Endothelial cell of umbilical vein (primary cell): Measurements from ENCODE around the gene OR52D1. TPM values are rescaled to one million over a fixed set of nuclear protein-coding genes. Genes with fewer than 3 reads are reported as not detected.

Source experiments
- BruUV-seq: library from RNA; stranded (reverse); fragments of 400-500 nt; replicated peaks from 2 replicates; lab custom pipeline; 2021; lab: Mats Ljungman, UMichigan
- CTCF ChIA-PET: fragments of 300-600, 350-600 bp; sonication (Branson Sonifier 250); formaldehyde crosslinking; loops from one replicate; lab custom pipeline; 2021; ENCODE audit warnings: antibody characterized with exemption, inconsistent platforms; lab: Charles Lee
- POLR2A ChIA-PET: fragments of 300-600, 350-600 bp; sonication (Branson Sonifier 250); formaldehyde crosslinking; loops from one replicate; lab custom pipeline; 2021; ENCODE audit warnings: antibody characterized with exemption, inconsistent platforms; lab: Charles Lee
- DNase-seq: peaks from one replicate; pipeline ENCODE4 v3.0.0-alpha.2; 2011; ENCODE audit warnings: low read depth, low spot score
- FAIRE-seq: peaks from 2 replicates; lab custom pipeline; 2011; peaks lifted over from hg19 to GRCh38; lab: Jason Lieb, UNC
- H2AFZ ChIP-seq: 2 replicates; pipeline ENCODE4 v1.6.0; 2012; ENCODE audit warnings: low read depth, low read length, control low read depth, inconsistent platforms
- H3K27ac ChIP-seq: 2 replicates; pipeline ENCODE4 v1.5.1; 2011; ENCODE audit warnings: low read depth, mild to moderate bottlenecking, control low read depth, low read length, moderate library complexity; ENCODE audit not compliant: insufficient read depth
- H3K27me3 ChIP-seq, 2 experiments: 2 replicates each; pipeline versions ENCODE4 v1.6.0 to v1.6.1; 2011; ENCODE audit warnings: low read length in 2 of 2, mixed read lengths in 1 of 2; ENCODE audit not compliant: control insufficient read depth in 2 of 2, insufficient read depth in 2 of 2
- H3K36me3 ChIP-seq, 2 experiments: 2 replicates in 1 of 2; 3 replicates in 1 of 2; pipeline ENCODE4 v1.5.1; 2011; ENCODE audit warnings: low read length in 2 of 2, mild to moderate bottlenecking in 1 of 2, moderate library complexity in 1 of 2; ENCODE audit not compliant: control insufficient read depth in 2 of 2, insufficient read depth in 2 of 2; ENCODE audit errors: extremely low read depth in 1 of 2
- H3K4me1 ChIP-seq: 3 replicates; pipeline ENCODE4 v1.5.1; 2011; ENCODE audit warnings: mild to moderate bottlenecking, low read length; ENCODE audit not compliant: control insufficient read depth, insufficient read depth; ENCODE audit errors: extremely low read depth
- H3K4me2 ChIP-seq: 2 replicates; pipeline ENCODE4 v1.6.1; 2011; ENCODE audit warnings: low read length, control low read depth, mixed read lengths; ENCODE audit not compliant: insufficient read depth
- H3K4me3 ChIP-seq, 3 experiments: fragments of 200-600 bp in 1 of 3; sonication (generic), shearing (Covaris generic) in 1 of 3; replicated peaks in 1 of 3; 2 replicates each; pipeline ENCODE4 v1.5.1; 2011 to 2016; ENCODE audit warnings: control low read depth in 3 of 3, low read length in 3 of 3, mild to moderate bottlenecking in 2 of 3, inconsistent platforms in 1 of 3, low read depth in 1 of 3, moderate library complexity in 1 of 3; ENCODE audit not compliant: insufficient read depth in 1 of 3
- H3K79me2 ChIP-seq: 2 replicates; pipeline ENCODE4 v1.6.0; 2012; ENCODE audit warnings: low read length, inconsistent platforms; ENCODE audit not compliant: control insufficient read depth, insufficient read depth
- H3K9ac ChIP-seq: replicated peaks from 2 replicates; pipeline ENCODE3; 2011; ENCODE audit warnings: low read length, control low read depth; ENCODE audit not compliant: insufficient read depth; ENCODE audit errors: extremely low read depth
- H3K9me1 ChIP-seq: replicated peaks from 3 replicates; pipeline ENCODE4 v1.6.0; 2011; ENCODE audit warnings: mild to moderate bottlenecking, low read length; ENCODE audit not compliant: control insufficient read depth, insufficient read depth; ENCODE audit errors: extremely low read depth
- H3K9me3 ChIP-seq: replicated peaks from 2 replicates; pipeline ENCODE4 v1.5.1; 2012; ENCODE audit warnings: low read length, inconsistent platforms; ENCODE audit not compliant: control insufficient read depth, insufficient read depth
- H4K20me1 ChIP-seq: replicated peaks from 2 replicates; pipeline ENCODE3; 2011; ENCODE audit warnings: mild to moderate bottlenecking, low read length; ENCODE audit not compliant: control insufficient read depth, insufficient read depth; ENCODE audit errors: extremely low read depth
- CTCF ChIP-seq, 2 donors: IDR thresholded peaks; 1 replicate in 1 of 2; 2 replicates in 1 of 2; pipeline ENCODE4 v1.5.1; 2011; ENCODE audit warnings: low read length in 2 of 2, mild to moderate bottlenecking in 2 of 2, moderate library complexity in 2 of 2, control low read depth in 1 of 2, inconsistent platforms in 1 of 2, low read depth in 1 of 2; ENCODE audit not compliant: insufficient read depth in 1 of 2; ENCODE audit errors: extremely low read depth in 1 of 2
- FOS ChIP-seq: IDR thresholded peaks from 2 replicates; pipeline ENCODE4 v1.6.1; 2011; ENCODE audit warnings: mild to moderate bottlenecking, low read length, moderate library complexity, borderline replicate concordance; ENCODE audit not compliant: insufficient read depth
- GATA2 ChIP-seq: IDR thresholded peaks from 2 replicates; pipeline ENCODE4 v1.7.0; 2011; ENCODE audit warnings: low read depth, mild to moderate bottlenecking, moderate library complexity, mixed read lengths, low read length; ENCODE audit not compliant: insufficient read length, insufficient read depth
- JUN ChIP-seq: IDR thresholded peaks from 2 replicates; pipeline ENCODE4 v1.6.1; 2011; ENCODE audit warnings: borderline replicate concordance, low read depth; ENCODE audit not compliant: insufficient read length, insufficient read depth
- MAX ChIP-seq: IDR thresholded peaks from 2 replicates; pipeline ENCODE4 v1.6.1; 2011; ENCODE audit not compliant: insufficient read depth, insufficient read length
- MYC ChIP-seq: IDR thresholded peaks from one replicate; pipeline ENCODE4 v1.6.1; 2011; ENCODE audit warnings: mild to moderate bottlenecking, low read depth, low read length
- POLR2A ChIP-seq: IDR thresholded peaks from 2 replicates; pipeline ENCODE4 v1.6.1; 2012; ENCODE audit warnings: low read depth, mild to moderate bottlenecking, control low read depth, low read length
- POLR2AphosphoS5 ChIP-seq: IDR thresholded peaks from 2 replicates; pipeline ENCODE4 v1.6.1; 2012; ENCODE audit warnings: low read depth, mild to moderate bottlenecking, control low read depth, low read length, moderate library complexity; ENCODE audit not compliant: insufficient read depth
- dilution Hi-C: fragments of 300-500 bp; cut with MboI; formaldehyde crosslinking; loops from one replicate; pipeline ENCODE4 v1.15.0; 2019; ENCODE audit warnings: low sequenced_read_pairs; ENCODE audit not compliant: extremely low pct_ligation_motif_present
- intact Hi-C: fragments of 100-400 bp; cut with micrococcal nuclease; formaldehyde crosslinking; loops from one replicate; pipeline ENCODE4 v1.10.0; 2022
- polyA plus RNA-seq, 4 experiments: library from polyadenylated mRNA; depleted of rRNA in 3 of 4; stranded (reverse) in 3 of 4; unstranded in 1 of 4; fragments of >200 nt; gene quantifications; 2 replicates each; pipeline versions ENCODE4 v1.2.1 to v1.2.3, GENCODE V29; 2011 to 2012; ENCODE audit warnings: missing spikeins in 1 of 4
- total RNA-seq: library from RNA; stranded (reverse); gene quantifications from 2 replicates; pipeline ENCODE4 v1.2.3, GENCODE V29; 2021

The OR52D1 gene
- total and polyA plus RNA-seq, 2 donors (not counting 3 experiments of a cell fraction or from before 2014, with no cell fraction given), result not detected

GRCh38 chr11:5534046-5534445 lies 45.6 kb downstream of the OR52D1 start:
- BruUV-seq, result no TSS peak
- intact Hi-C loops, result no loop called here
- Histone ChIP-seq H3K9me1 (no peaks in the 10 kb centered on the region), H3K4me1 (no peaks in the 10 kb centered on the region), H3K79me2 (no peaks in the 10 kb centered on the region), H3K9ac (no peak overlapping the region), H4K20me1 (no peaks in the 10 kb centered on the region), H3K9me3 (no peaks in the 10 kb centered on the region), H3K36me3 (no peaks in the 10 kb centered on the region), H2AFZ (no peak overlapping the region), H3K27ac (no peak overlapping the region), H3K27me3 (no peaks in the 10 kb centered on the region), H3K4me3 (no peak overlapping the region), H3K4me2 (no peak overlapping the region)
- dilution Hi-C loops, result no loop called here
- FAIRE-seq (no peak), DNase-seq (no peak)
- POLR2A ChIA-PET, result no interaction called here
- CTCF ChIA-PET, result no interaction called here
- TF ChIP-seq JUN (no peak), POLR2AphosphoS5 (no peak), CTCF (IDR thresholded peaks at IDR 0.05; ENCODE audit: extremely low read depth in 1 of 2, insufficient read depth in 1 of 2, low read depth in 1 of 2, low read length in 2 of 2) (no peak), MYC (no peak), FOS (no peak), MAX (no peak), GATA2 (no peak), POLR2A (no peak)
